ENCODE measurements around the gene FAM24B.
"Not testable (repeated sequence)": the region's sequence is repeated elsewhere in the genome, so short reads cannot be mapped to it uniquely, and the experiment has no call there.

Gene FAM24B

GRCh38 chr10:122858042-122858441 is 21.3 kb downstream of the FAM24B start:
- not testable (repeated sequence) for DNase-seq

- DNase-seq, result no peak
Observed at GRCh38 chr10:122856902-122857301, 22.5 kb downstream of the FAM24B start.

GRCh38 chr10:122855745-122856144 is 23.6 kb downstream of the FAM24B start:
- no peak for DNase-seq

- DNase-seq, result no peak
Observed at GRCh38 chr10:122854648-122855047, 24.7 kb downstream of the FAM24B start.

- no peak for DNase-seq
Observed at GRCh38 chr10:122853665-122854313, 25.6 kb downstream of the FAM24B start.

- DNase-seq, result no peak
Observed at GRCh38 chr10:122852261-122852660, 27.1 kb downstream of the FAM24B start.

GRCh38 chr10:122850705-122851640 is 28.4 kb downstream of the FAM24B start:
- no peak for DNase-seq

GRCh38 chr10:122849900-122850605 is 29.3 kb downstream of the FAM24B start:
- DNase-seq, result no peak

- DNase-seq, result no peak
Observed at GRCh38 chr10:122849090-122849489, 30.3 kb downstream of the FAM24B start.

GRCh38 chr10:122847782-122848604 is 31.4 kb downstream of the FAM24B start:
- DNase-seq, result no peak

- DNase-seq, result no peak
Observed at GRCh38 chr10:122845783-122846332, 33.5 kb downstream of the FAM24B start, which contains the start of gene CUZD1. TSS of gene CUZD1 (minus strand) at chr10:122845857. CDS start at chr10:122845843, 14 bp downstream.

GRCh38 chr10:122844146-122844545 is 35.2 kb downstream of the FAM24B start:
- DNase-seq, result no peak

GRCh38 chr10:122841569-122841968 is 37.8 kb downstream of the FAM24B start:
- no peak for DNase-seq

GRCh38 chr10:122839505-122839904 is 39.9 kb downstream of the FAM24B start:
- DNase-seq, result no peak

GRCh38 chr10:122838880-122839279 is 40.5 kb downstream of the FAM24B start:
- no peak for DNase-seq

GRCh38 chr10:122835908-122836307 is 43.5 kb downstream of the FAM24B start:
- DNase-seq, result no peak

- no peak for DNase-seq
Observed at GRCh38 chr10:122830965-122831353, 48.4 kb downstream of the FAM24B start.

GRCh38 chr10:122830273-122830964 is 49.0 kb downstream of the FAM24B start:
- no peak for DNase-seq

- DNase-seq, result no peak
Observed at GRCh38 chr10:122829454-122829853, 49.9 kb downstream of the FAM24B start.

GRCh38 chr10:122828716-122829255 is 50.6 kb downstream of the FAM24B start:
- DNase-seq, result no peak

GRCh38 chr10:122827302-122827701 is 52.1 kb downstream of the FAM24B start:
- DNase-seq, result no peak

All from right hindlimb (tissue), 1 donor.